Trophoblast cell (in vitro differentiated cells and primary cell): ENCODE results near the gene ZFHX3.

Experiments
- DNase-seq, 2 donors: peaks; one replicate each; pipeline ENCODE4 v3.0.0-alpha.2; 2016
- H2AFZ ChIP-seq: 2 replicates; pipeline ENCODE4 v1.6.1; 2013; ENCODE audit warnings: low read length, moderate library complexity, mild to moderate bottlenecking; ENCODE audit not compliant: insufficient read depth, poor library complexity
- H2AK5ac ChIP-seq: 2 replicates; pipeline ENCODE4 v1.6.1; 2013; ENCODE audit warnings: mild to moderate bottlenecking, low read length
- H2BK120ac ChIP-seq: 2 replicates; pipeline ENCODE4 v1.6.1; 2013; ENCODE audit warnings: low read length, mild to moderate bottlenecking, moderate library complexity; ENCODE audit not compliant: insufficient read depth, poor library complexity
- H2BK12ac ChIP-seq: 2 replicates; pipeline ENCODE4 v1.6.1; 2013; ENCODE audit warnings: mild to moderate bottlenecking, low read length, moderate library complexity
- H2BK5ac ChIP-seq: 2 replicates; pipeline ENCODE4 v1.6.1; 2013; ENCODE audit warnings: low read length, low read depth, moderate library complexity, mild to moderate bottlenecking; ENCODE audit not compliant: poor library complexity
- H3K14ac ChIP-seq: 2 replicates; pipeline ENCODE4 v1.6.1; 2013; ENCODE audit warnings: mild to moderate bottlenecking, low read length
- H3K18ac ChIP-seq: 2 replicates; pipeline ENCODE4 v1.6.1; 2013; ENCODE audit warnings: mild to moderate bottlenecking, low read length
- H3K23ac ChIP-seq: 2 replicates; pipeline ENCODE4 v1.6.1; 2013; ENCODE audit warnings: low read length
- H3K27ac ChIP-seq: 2 replicates; pipeline ENCODE4 v1.5.1; 2013; ENCODE audit warnings: low read depth, mild to moderate bottlenecking, inconsistent platforms, low read length, moderate library complexity
- H3K27me3 ChIP-seq: 2 replicates; pipeline ENCODE4 v1.6.1; 2013; ENCODE audit warnings: inconsistent platforms, mild to moderate bottlenecking, low read length, moderate library complexity; ENCODE audit not compliant: insufficient read depth
- H3K36me3 ChIP-seq, 2 experiments: 1 replicate in 1 of 2; 2 replicates in 1 of 2; pipeline ENCODE4 v1.6.1; 2013; ENCODE audit warnings: low read length in 2 of 2, mild to moderate bottlenecking in 2 of 2, moderate library complexity in 1 of 2; ENCODE audit not compliant: insufficient read depth in 2 of 2, control insufficient read depth in 1 of 2
- H3K4ac ChIP-seq: 2 replicates; pipeline ENCODE4 v1.6.1; 2013; ENCODE audit warnings: low read depth, mild to moderate bottlenecking, low read length, moderate library complexity
- H3K4me1 ChIP-seq, 2 experiments: 1 replicate in 1 of 2; 2 replicates in 1 of 2; pipeline ENCODE4 v1.6.1; 2013; ENCODE audit warnings: low read length in 2 of 2, mild to moderate bottlenecking in 2 of 2, moderate library complexity in 1 of 2; ENCODE audit not compliant: insufficient read depth in 2 of 2, control insufficient read depth in 1 of 2
- H3K4me2 ChIP-seq: 2 replicates; pipeline ENCODE4 v1.6.1; 2013; ENCODE audit warnings: inconsistent platforms, mild to moderate bottlenecking, low read length, moderate library complexity
- H3K4me3 ChIP-seq: 2 replicates; pipeline ENCODE4 v1.5.1; 2013; ENCODE audit warnings: mild to moderate bottlenecking, low read depth, low read length, inconsistent platforms
- H3K79me1 ChIP-seq: one replicate; pipeline ENCODE4 v1.6.1; 2013; ENCODE audit warnings: low read length
- H3K79me2 ChIP-seq: 2 replicates; pipeline ENCODE4 v1.6.1; 2013; ENCODE audit warnings: low read length, mild to moderate bottlenecking; ENCODE audit not compliant: control insufficient read depth, insufficient read depth, poor library complexity
- H3K9ac ChIP-seq: 2 replicates; pipeline ENCODE4 v1.6.1; 2013; ENCODE audit warnings: mild to moderate bottlenecking, low read length
- H3K9me3 ChIP-seq: 2 replicates; pipeline ENCODE4 v1.6.1; 2013; ENCODE audit warnings: low read depth, mild to moderate bottlenecking, control low read depth, inconsistent platforms, low read length; ENCODE audit not compliant: insufficient read depth
- H4K12ac ChIP-seq: 2 replicates; pipeline ENCODE4 v1.6.1; 2013; ENCODE audit warnings: low read depth, mild to moderate bottlenecking, low read length, moderate library complexity
- H4K8ac ChIP-seq: 2 replicates; pipeline ENCODE4 v1.6.1; 2013; ENCODE audit warnings: low read depth, mild to moderate bottlenecking, low read length, moderate library complexity
- H4K91ac ChIP-seq: one replicate; pipeline ENCODE4 v1.6.1; 2013; ENCODE audit warnings: low read depth, mild to moderate bottlenecking, low read length, moderate library complexity
- WGBS: extraction: QIAGEN DNeasy Blood & Tissue Kit; methylation state at CpG from one replicate; pipeline ENCODE4 v1.1.7; 2013; ENCODE audit warnings: missing lambda C conversion rate; ENCODE audit not compliant: insufficient read length, insufficient coverage; ENCODE audit errors: extremely low coverage; 5-methylcytosine and 5-hydroxymethylcytosine counted together

The ZFHX3 gene

GRCh38 chr16:73002866-73003265 is 45.1 kb downstream of the ZFHX3 start:
- H3K4ac ChIP-seq: no peak overlapping the region
- H3K79me2 ChIP-seq: peaks cover 9% of the 10 kb centered on the region
- no peaks in the 10 kb centered on the region for H3K27me3 ChIP-seq
- no peak overlapping the region for H3K14ac ChIP-seq
- WGBS: no CpG with 5 or more reads among the region's 2 CpGs
- H3K23ac ChIP-seq: no peak overlapping the region
- peaks cover 0 to 4% of the 10 kb centered on the region in 2 experiments for H3K36me3 ChIP-seq
- no peak overlapping the region for H3K9ac ChIP-seq
- H3K4me1 ChIP-seq: peaks cover 22 to 23% of the 10 kb centered on the region in 2 experiments
- H2BK12ac ChIP-seq: no peak overlapping the region
- no peak overlapping the region for H2AFZ ChIP-seq
- H3K18ac ChIP-seq: no peak overlapping the region
- H4K91ac ChIP-seq: no peak overlapping the region
- peaks cover 4% of the 10 kb centered on the region for H3K9me3 ChIP-seq
- H2BK120ac ChIP-seq: no peak overlapping the region
- H2AK5ac ChIP-seq: no peak overlapping the region
- peaks cover 21% of the 10 kb centered on the region for H3K79me1 ChIP-seq
- H3K4me3 ChIP-seq: no peak overlapping the region
- peak in 1 of 2 donors; percentile 74 for DNase-seq
- no peak overlapping the region for H3K4me2 ChIP-seq
- no peak overlapping the region for H2BK5ac ChIP-seq
- no peak overlapping the region for H3K27ac ChIP-seq
- no peak overlapping the region for H4K12ac ChIP-seq
- no peak overlapping the region for H4K8ac ChIP-seq

GRCh38 chr16:73000907-73001521 is 46.9 kb downstream of the ZFHX3 start:
- peaks cover 0 to 4% of the 10 kb centered on the region in 2 experiments for H3K36me3 ChIP-seq
- H3K79me2 ChIP-seq: peaks cover 12% of the 10 kb centered on the region
- no peak overlapping the region for H2AFZ ChIP-seq
- no peak overlapping the region for H3K14ac ChIP-seq
- no peak overlapping the region for H2BK120ac ChIP-seq
- no peak overlapping the region for H3K9ac ChIP-seq
- peaks cover 30 to 36% of the 10 kb centered on the region in 2 experiments for H3K4me1 ChIP-seq
- no peak overlapping the region for H3K4me3 ChIP-seq
- H2BK12ac ChIP-seq: peak overlapping the region; percentile 26
- peak overlapping the region; percentile 35 for H3K18ac ChIP-seq
- H3K27me3 ChIP-seq: no peaks in the 10 kb centered on the region
- WGBS: no CpG with 5 or more reads among the region's 7 CpGs
- peak overlapping the region; percentile 6 for H2BK5ac ChIP-seq
- H3K79me1 ChIP-seq: peaks cover 34% of the 10 kb centered on the region
- peak overlapping the region; percentile 23 for H3K27ac ChIP-seq
- H4K8ac ChIP-seq: no peak overlapping the region
- no peak overlapping the region for H3K23ac ChIP-seq
- no peak overlapping the region for H4K91ac ChIP-seq
- H4K12ac ChIP-seq: no peak overlapping the region
- no peak overlapping the region for H3K4me2 ChIP-seq
- H3K4ac ChIP-seq: peak overlapping the region; percentile 65
- peaks cover 4% of the 10 kb centered on the region for H3K9me3 ChIP-seq
- DNase-seq: no peak
- peak overlapping the region; percentile 39 for H2AK5ac ChIP-seq

- Histone ChIP-seq H2AFZ (no peak overlapping the region), H3K14ac (no peak overlapping the region), H3K4me1 (peaks cover 37 to 43% of the 10 kb centered on the region in 2 experiments), H2BK120ac (no peak overlapping the region), H3K79me2 (peaks cover 14% of the 10 kb centered on the region), H3K27ac (peak overlapping the region; percentile 23), H2BK5ac (peak overlapping the region; percentile 6), H3K27me3 (no peaks in the 10 kb centered on the region), H3K4ac (peak overlapping the region; percentile 23), H3K9me3 (peaks cover 4% of the 10 kb centered on the region), H4K91ac (peak overlapping the region; percentile 9), H3K4me3 (no peak overlapping the region), H2AK5ac (no peak overlapping the region), H3K36me3 (peaks cover 0 to 4% of the 10 kb centered on the region in 2 experiments), H3K9ac (no peak overlapping the region), H3K4me2 (peak overlapping the region; percentile 10), H2BK12ac (peak overlapping the region; percentile 6), H3K79me1 (peaks cover 41% of the 10 kb centered on the region), H4K12ac (no peak overlapping the region), H4K8ac (no peak overlapping the region), H3K18ac (peak overlapping the region; percentile 54), H3K23ac (no peak overlapping the region)
- no peak for DNase-seq
- no CpG with 5 or more reads among the region's 22 CpGs for WGBS
Measured at GRCh38 chr16:73000020-73000906, 47.7 kb downstream of the ZFHX3 start.

- H4K91ac ChIP-seq: peak overlapping the region; percentile 82
- peaks cover 4% of the 10 kb centered on the region for H3K9me3 ChIP-seq
- H2AK5ac ChIP-seq: peak overlapping the region; percentile 42
- no CpG with 5 or more reads among the region's 9 CpGs for WGBS
- H4K12ac ChIP-seq: no peak overlapping the region
- H3K18ac ChIP-seq: peak overlapping the region; percentile 54
- peak overlapping the region; percentile 41 for H3K14ac ChIP-seq
- peaks cover 41 to 49% of the 10 kb centered on the region in 2 experiments for H3K4me1 ChIP-seq
- H2BK120ac ChIP-seq: peak overlapping the region; percentile 29
- peaks cover 0 to 4% of the 10 kb centered on the region in 2 experiments for H3K36me3 ChIP-seq
- no peak overlapping the region for H2AFZ ChIP-seq
- H3K9ac ChIP-seq: no peak overlapping the region
- H3K79me1 ChIP-seq: peaks cover 45% of the 10 kb centered on the region
- H3K27me3 ChIP-seq: no peaks in the 10 kb centered on the region
- H2BK5ac ChIP-seq: peak overlapping the region; percentile 59
- H3K4me2 ChIP-seq: peak overlapping the region; percentile 6
- H3K4me3 ChIP-seq: no peak overlapping the region
- no peak for DNase-seq
- peaks cover 12% of the 10 kb centered on the region for H3K79me2 ChIP-seq
- peak overlapping the region; percentile 2 for H3K27ac ChIP-seq
- H4K8ac ChIP-seq: peak overlapping the region; percentile 30
- peak overlapping the region; percentile 71 for H3K4ac ChIP-seq
- H3K23ac ChIP-seq: no peak overlapping the region
- H2BK12ac ChIP-seq: no peak overlapping the region
Measured at GRCh38 chr16:72999541-73000019, 48.3 kb downstream of the ZFHX3 start.
